Endothelial cell of umbilical vein (primary cell): Measurements from ENCODE around the gene CLDN9. TPM values are rescaled to one million over a fixed set of nuclear protein-coding genes. Genes with fewer than 3 reads are reported as not detected.

Experiments used
- BruUV-seq: library from RNA; stranded (reverse); fragments of 400-500 nt; replicated peaks from 2 replicates; lab custom pipeline; 2021; lab: Mats Ljungman, UMichigan
- CTCF ChIA-PET: fragments of 300-600, 350-600 bp; sonication (Branson Sonifier 250); formaldehyde crosslinking; loops from one replicate; lab custom pipeline; 2021; ENCODE audit warnings: antibody characterized with exemption, inconsistent platforms; lab: Charles Lee
- POLR2A ChIA-PET: fragments of 300-600, 350-600 bp; sonication (Branson Sonifier 250); formaldehyde crosslinking; loops from one replicate; lab custom pipeline; 2021; ENCODE audit warnings: antibody characterized with exemption, inconsistent platforms; lab: Charles Lee
- DNase-seq: peaks from one replicate; pipeline ENCODE4 v3.0.0-alpha.2; 2011; ENCODE audit warnings: low read depth, low spot score
- FAIRE-seq: peaks from 2 replicates; lab custom pipeline; 2011; peaks lifted over from hg19 to GRCh38; lab: Jason Lieb, UNC
- H2AFZ ChIP-seq: 2 replicates; pipeline ENCODE4 v1.6.0; 2012; ENCODE audit warnings: low read depth, low read length, control low read depth, inconsistent platforms
- H3K27ac ChIP-seq: 2 replicates; pipeline ENCODE4 v1.5.1; 2011; ENCODE audit warnings: low read depth, mild to moderate bottlenecking, control low read depth, low read length, moderate library complexity; ENCODE audit not compliant: insufficient read depth
- H3K27me3 ChIP-seq, 2 experiments: 2 replicates each; pipeline versions ENCODE4 v1.6.0 to v1.6.1; 2011; ENCODE audit warnings: low read length in 2 of 2, mixed read lengths in 1 of 2; ENCODE audit not compliant: control insufficient read depth in 2 of 2, insufficient read depth in 2 of 2
- H3K36me3 ChIP-seq, 2 experiments: 2 replicates in 1 of 2; 3 replicates in 1 of 2; pipeline ENCODE4 v1.5.1; 2011; ENCODE audit warnings: low read length in 2 of 2, mild to moderate bottlenecking in 1 of 2, moderate library complexity in 1 of 2; ENCODE audit not compliant: control insufficient read depth in 2 of 2, insufficient read depth in 2 of 2; ENCODE audit errors: extremely low read depth in 1 of 2
- H3K4me1 ChIP-seq: 3 replicates; pipeline ENCODE4 v1.5.1; 2011; ENCODE audit warnings: mild to moderate bottlenecking, low read length; ENCODE audit not compliant: control insufficient read depth, insufficient read depth; ENCODE audit errors: extremely low read depth
- H3K4me2 ChIP-seq: 2 replicates; pipeline ENCODE4 v1.6.1; 2011; ENCODE audit warnings: low read length, control low read depth, mixed read lengths; ENCODE audit not compliant: insufficient read depth
- H3K4me3 ChIP-seq, 3 experiments: fragments of 200-600 bp in 1 of 3; sonication (generic), shearing (Covaris generic) in 1 of 3; replicated peaks in 1 of 3; 2 replicates each; pipeline ENCODE4 v1.5.1; 2011 to 2016; ENCODE audit warnings: control low read depth in 3 of 3, low read length in 3 of 3, mild to moderate bottlenecking in 2 of 3, inconsistent platforms in 1 of 3, low read depth in 1 of 3, moderate library complexity in 1 of 3; ENCODE audit not compliant: insufficient read depth in 1 of 3
- H3K79me2 ChIP-seq: 2 replicates; pipeline ENCODE4 v1.6.0; 2012; ENCODE audit warnings: low read length, inconsistent platforms; ENCODE audit not compliant: control insufficient read depth, insufficient read depth
- H3K9ac ChIP-seq: replicated peaks from 2 replicates; pipeline ENCODE3; 2011; ENCODE audit warnings: low read length, control low read depth; ENCODE audit not compliant: insufficient read depth; ENCODE audit errors: extremely low read depth
- H3K9me1 ChIP-seq: replicated peaks from 3 replicates; pipeline ENCODE4 v1.6.0; 2011; ENCODE audit warnings: mild to moderate bottlenecking, low read length; ENCODE audit not compliant: control insufficient read depth, insufficient read depth; ENCODE audit errors: extremely low read depth
- H3K9me3 ChIP-seq: replicated peaks from 2 replicates; pipeline ENCODE4 v1.5.1; 2012; ENCODE audit warnings: low read length, inconsistent platforms; ENCODE audit not compliant: control insufficient read depth, insufficient read depth
- H4K20me1 ChIP-seq: replicated peaks from 2 replicates; pipeline ENCODE3; 2011; ENCODE audit warnings: mild to moderate bottlenecking, low read length; ENCODE audit not compliant: control insufficient read depth, insufficient read depth; ENCODE audit errors: extremely low read depth
- EZH2 ChIP-seq: IDR thresholded peaks from 2 replicates; pipeline ENCODE4 v1.6.1; 2012; ENCODE audit warnings: borderline replicate concordance, low read depth, mild to moderate bottlenecking, moderate library complexity, low read length, inconsistent platforms; ENCODE audit not compliant: severe bottlenecking
- MAX ChIP-seq: IDR thresholded peaks from 2 replicates; pipeline ENCODE4 v1.6.1; 2011; ENCODE audit not compliant: insufficient read depth, insufficient read length
- MYC ChIP-seq: IDR thresholded peaks from one replicate; pipeline ENCODE4 v1.6.1; 2011; ENCODE audit warnings: mild to moderate bottlenecking, low read depth, low read length
- dilution Hi-C: fragments of 300-500 bp; cut with MboI; formaldehyde crosslinking; loops from one replicate; pipeline ENCODE4 v1.15.0; 2019; ENCODE audit warnings: low sequenced_read_pairs; ENCODE audit not compliant: extremely low pct_ligation_motif_present
- intact Hi-C: fragments of 100-400 bp; cut with micrococcal nuclease; formaldehyde crosslinking; loops from one replicate; pipeline ENCODE4 v1.10.0; 2022
- polyA plus RNA-seq, 4 experiments: library from polyadenylated mRNA; depleted of rRNA in 3 of 4; stranded (reverse) in 3 of 4; unstranded in 1 of 4; fragments of >200 nt; gene quantifications; 2 replicates each; pipeline versions ENCODE4 v1.2.1 to v1.2.3, GENCODE V29; 2011 to 2012; ENCODE audit warnings: missing spikeins in 1 of 4
- total RNA-seq: library from RNA; stranded (reverse); gene quantifications from 2 replicates; pipeline ENCODE4 v1.2.3, GENCODE V29; 2021

The CLDN9 gene
- total and polyA plus RNA-seq, 2 donors (not counting 3 experiments of a cell fraction or from before 2014, with no cell fraction given) = 0.06 TPM; not detected in 1

GRCh38 chr16:3045758-3046640, 33.3 kb downstream of the CLDN9 start, which contains the start of gene MMP25:
Gene MMP25 (plus strand): TSS chr16:3046561. CDS start chr16:3046918, 357 bp downstream.
- Histone ChIP-seq H3K79me2 (no peaks in the 10 kb centered on the region), H3K27ac (no peak within 1 kb of the TSS), H4K20me1 (no peaks in the 10 kb centered on the region), H3K9me3 (no peaks in the 10 kb centered on the region), H3K9ac (no peak within 1 kb of the TSS), H3K4me2 (peak within 1 kb of the TSS; percentile 86), H3K27me3 (peaks cover 18 to 27% of the 10 kb centered on the region in 2 experiments), H3K4me3 (peak within 1 kb of the TSS; percentile 24 to 46 (median 37)), H3K9me1 (no peaks in the 10 kb centered on the region), H3K36me3 (no peaks in the 10 kb centered on the region), H3K4me1 (peaks cover 2% of the 10 kb centered on the region), H2AFZ (peak within 1 kb of the TSS; percentile 85)
- TF ChIP-seq MAX (no peak), EZH2 (peak; percentile 82)
- FAIRE-seq (no peak), DNase-seq (no peak)
- POLR2A ChIA-PET = no interaction called here
- BruUV-seq = no TSS peak
- CTCF ChIA-PET = interaction anchor here (1.5 to 14.7 kb wide), 2 partner anchors 15 to 84 kb away, joined by 7 to 200 read pairs; no protein-coding TSS in a partner anchor
- intact Hi-C loops = no loop called here
- dilution Hi-C loops = no loop called here

- H3K9me3 ChIP-seq = no peaks in the 10 kb centered on the region
- no peaks in the 10 kb centered on the region for H3K36me3 ChIP-seq
- DNase-seq (no peak), FAIRE-seq (no peak)
- BruUV-seq = no TSS peak
- no peak overlapping the region for H2AFZ ChIP-seq
- ChIA-PET CTCF (interaction anchor here (1.3 to 14.7 kb wide), 3 partner anchors 11 to 88 kb away, joined by 4 to 200 read pairs (median 5); partner anchors contain the start of gene ZNF213), POLR2A (no interaction called here)
- H4K20me1 ChIP-seq = no peaks in the 10 kb centered on the region
- H3K4me2 ChIP-seq = no peak overlapping the region
- no peaks in the 10 kb centered on the region for H3K9me1 ChIP-seq
- TF ChIP-seq MYC (no peak), EZH2 (peak; percentile 99)
- H3K9ac ChIP-seq = no peak overlapping the region
- intact Hi-C loops (no loop called here), dilution Hi-C loops (no loop called here)
- H3K27me3 ChIP-seq = peaks cover 18 to 27% of the 10 kb centered on the region in 2 experiments
- H3K79me2 ChIP-seq = no peaks in the 10 kb centered on the region
- no peak overlapping the region for H3K27ac ChIP-seq
- peaks cover 2% of the 10 kb centered on the region for H3K4me1 ChIP-seq
- no peak overlapping the region for H3K4me3 ChIP-seq
These were observed 34.1 kb downstream of the CLDN9 start for GRCh38 chr16:3046641-3047386.
